Ureter (tissue), 1 donor: ENCODE data around the gene HES7. TPM values are rescaled to one million over a fixed set of nuclear protein-coding genes. Genes with fewer than 3 reads are reported as not detected.

ENCODE experiments used
- DNase-seq: peaks from one replicate; pipeline ENCODE4 v3.0.0-alpha.2; 2020; ENCODE audit warnings: low spot score
- total RNA-seq: library from RNA; stranded (reverse); gene quantifications from one replicate; pipeline ENCODE4 v1.2.4, GENCODE V29; 2023
- donor health status: DM: yes; HTN: yes; CAD: no.

Gene HES7
- total RNA-seq, 1 donor from 2014 or later = not detected

DNA sequence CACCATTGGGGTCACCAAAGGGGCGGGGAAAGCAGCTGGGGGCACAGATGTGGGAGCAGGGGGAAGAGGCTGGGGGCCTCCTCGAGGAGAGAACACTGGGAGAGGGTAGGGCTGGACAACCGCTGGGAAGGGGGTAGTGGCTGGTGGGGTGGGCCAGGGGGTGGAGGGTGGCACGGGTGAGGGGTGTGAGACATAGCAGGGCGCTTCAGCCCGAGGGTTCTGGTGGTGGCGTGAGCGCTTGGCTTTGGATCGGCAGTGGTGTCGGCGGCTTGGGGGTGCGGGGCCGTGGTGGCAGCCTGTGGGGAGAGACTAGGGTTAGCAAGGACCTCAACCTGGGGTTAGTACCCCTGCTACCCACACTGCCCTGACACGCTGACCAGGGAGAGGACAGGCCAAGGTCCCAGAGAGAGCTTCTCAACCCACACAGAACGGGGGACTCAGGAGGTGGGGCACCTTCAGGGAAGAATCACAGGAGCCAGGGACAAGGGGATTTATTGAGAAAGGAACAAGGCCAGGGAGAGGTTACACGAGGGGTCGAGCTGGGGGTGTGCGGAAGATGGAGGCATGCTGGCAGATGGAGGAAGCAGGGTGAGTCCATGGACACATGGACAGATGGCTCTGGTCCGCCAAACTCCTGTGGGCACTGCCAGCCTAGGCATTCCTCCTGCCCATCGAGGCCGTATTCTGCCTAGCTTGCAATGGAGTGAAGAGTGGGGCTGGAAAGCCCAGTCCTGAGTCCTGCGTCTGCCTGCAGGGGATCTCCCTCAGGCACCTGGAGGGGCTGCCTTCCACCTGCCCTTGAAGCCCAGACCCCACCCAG is 19.9 kb upstream of the HES7 start:
- DNase-seq = no peak

DNA sequence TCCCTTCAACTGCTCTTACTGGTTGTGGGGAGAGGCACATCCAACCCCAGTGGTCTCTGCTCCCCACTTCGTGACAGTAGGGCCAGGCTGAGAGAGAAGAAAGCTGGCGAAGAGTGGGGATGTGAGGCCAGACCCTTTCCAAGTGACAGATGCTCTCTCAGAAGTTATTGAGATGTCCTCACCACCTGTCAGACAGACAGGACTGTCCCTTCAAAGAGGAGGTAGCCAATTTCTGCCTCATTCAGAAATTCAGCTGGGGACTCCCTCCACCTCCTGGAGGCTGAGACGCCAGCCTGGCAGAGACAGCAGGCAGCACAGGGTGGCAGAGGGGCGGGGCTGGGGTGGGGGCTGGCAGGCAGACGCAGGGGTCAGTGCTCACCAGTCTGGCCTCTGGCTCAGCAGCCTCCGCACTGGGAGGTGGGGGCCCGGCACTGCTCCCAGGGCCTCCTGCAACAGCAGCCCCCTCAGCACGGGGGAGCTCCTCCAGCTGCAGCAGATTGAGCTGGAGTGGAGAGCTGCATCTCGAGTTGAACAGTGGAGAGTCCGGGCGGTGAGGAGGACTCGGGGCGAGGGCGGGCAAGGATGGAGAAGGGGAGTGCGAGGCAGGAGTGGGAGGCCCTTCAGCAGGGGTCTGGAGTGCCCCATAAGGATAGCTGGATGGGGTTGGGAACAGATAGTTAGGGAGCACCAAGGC is 19.1 kb upstream of the HES7 start:
- no peak for DNase-seq

DNA sequence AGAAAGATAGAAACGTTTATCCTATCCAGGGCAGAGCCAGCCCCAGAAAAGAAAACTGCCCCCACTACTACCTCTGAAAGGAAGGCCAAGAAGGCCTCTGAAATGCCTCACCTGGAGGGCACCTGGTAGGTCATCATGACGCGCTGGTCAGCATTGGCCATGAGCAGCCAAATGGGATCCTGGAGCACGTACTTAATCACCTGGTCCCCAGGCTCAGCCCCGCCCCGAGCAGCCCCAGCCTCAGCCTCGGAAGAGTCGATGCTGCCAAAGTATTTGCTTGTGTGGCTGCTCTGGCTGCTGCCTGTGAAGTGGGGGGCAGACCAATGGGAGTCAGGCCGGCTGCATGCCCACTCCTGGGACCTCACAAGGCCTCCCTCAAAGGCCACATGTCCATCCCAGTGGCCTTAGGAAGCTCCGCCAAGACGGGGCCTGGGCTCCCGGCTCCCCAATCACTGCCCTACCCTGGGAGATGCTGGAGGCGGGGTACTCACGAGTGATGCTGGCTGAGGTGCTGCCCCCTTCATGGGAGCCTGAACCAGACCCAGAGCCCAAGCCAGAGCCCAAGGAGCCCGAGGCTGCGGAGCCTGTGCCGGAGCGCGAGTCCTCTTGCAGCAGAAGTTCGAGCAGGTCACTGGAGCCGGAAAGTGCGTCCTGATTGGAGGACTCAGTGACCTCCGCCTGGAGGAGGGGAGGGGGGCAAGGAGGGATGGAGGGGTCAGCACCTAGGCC is 18.4 kb upstream of the HES7 start:
- no peak for DNase-seq

DNA sequence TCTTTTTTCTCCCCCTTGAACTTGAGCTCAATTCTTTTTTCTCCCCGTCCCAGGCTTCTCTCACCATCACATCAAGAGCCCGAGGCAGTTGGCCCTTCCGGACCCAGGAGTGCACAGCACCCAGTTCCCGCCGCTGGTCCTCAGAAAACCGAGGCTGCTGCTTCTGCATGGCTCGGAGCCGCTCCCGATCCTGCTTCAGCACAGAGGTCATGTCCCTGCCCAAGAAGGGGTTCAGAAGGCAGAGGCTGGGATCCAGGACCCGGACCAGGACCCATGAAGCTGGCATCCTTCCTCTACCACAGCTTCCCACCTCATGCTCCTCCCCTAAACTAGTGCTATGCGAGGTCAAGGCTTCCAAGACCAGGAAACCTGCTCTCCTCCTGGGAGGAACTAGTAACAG is 17.8 kb upstream of the HES7 start:
- no peak for DNase-seq

DNA sequence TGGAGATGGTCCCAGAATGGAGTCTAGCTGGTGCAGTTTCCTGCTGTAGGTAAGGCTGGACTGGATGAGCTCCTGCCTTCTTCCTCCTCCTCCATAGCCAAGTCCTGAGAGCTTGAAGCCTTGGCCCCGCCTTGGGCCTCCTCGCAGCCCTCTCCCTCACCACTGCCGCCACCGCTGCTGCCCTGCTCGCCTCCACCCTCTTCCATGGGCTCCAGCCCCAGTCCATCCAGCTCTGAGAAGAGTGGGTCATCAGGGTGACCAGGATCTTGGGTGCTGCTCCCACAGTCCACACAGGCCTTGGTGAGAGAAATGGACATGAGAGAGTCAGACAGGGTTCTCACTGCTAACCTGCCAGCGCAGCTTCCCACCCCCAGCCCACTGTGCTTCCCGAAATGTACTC is 17.1 kb upstream of the HES7 start:
- no peak for DNase-seq

DNA sequence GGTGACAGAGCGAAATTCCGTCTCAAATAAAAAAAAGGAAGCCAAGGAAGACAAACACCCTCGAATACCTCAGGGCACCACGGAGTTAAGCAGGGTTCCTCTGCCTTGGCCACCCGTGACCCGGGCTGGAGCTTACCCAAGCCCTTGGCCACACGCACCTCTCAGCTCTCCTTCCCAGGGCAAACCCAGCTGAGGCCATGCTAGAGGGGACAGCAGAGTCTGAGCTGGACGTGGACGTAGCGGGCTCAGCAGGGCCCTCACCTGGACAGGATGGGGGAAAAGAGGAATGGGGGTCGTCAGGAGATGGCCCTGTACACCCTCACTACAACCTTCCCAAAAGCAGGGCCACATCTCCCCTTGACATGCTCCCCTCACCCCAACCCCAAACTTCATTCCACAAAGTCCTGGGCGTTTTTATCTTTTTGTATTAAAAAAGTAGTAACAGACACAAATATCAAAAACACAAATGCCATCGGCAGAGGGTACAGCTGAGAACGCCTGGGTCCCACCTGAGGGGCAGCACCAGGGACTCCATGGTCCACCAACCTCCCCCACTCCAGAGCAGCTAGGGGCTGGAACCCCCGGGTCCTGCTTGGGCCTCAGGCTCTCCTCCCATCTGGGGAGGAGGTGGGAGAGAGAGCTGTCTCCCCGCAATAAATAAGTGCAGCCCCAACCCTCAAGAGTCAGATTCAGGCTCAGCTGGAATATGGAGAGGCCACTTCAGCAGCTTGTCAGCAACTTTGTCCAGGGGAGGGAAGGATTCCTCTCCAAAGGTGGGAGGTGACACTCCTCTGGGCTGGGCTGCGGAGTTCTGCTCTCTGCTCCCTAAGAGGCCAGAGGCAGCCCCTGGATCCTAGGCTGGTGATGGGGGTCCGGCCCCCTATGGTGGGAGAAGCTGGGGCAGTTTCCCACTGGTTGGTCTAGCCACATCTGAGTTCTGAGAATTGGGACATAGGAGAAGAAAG is 16.4 kb upstream of the HES7 start:
- DNase-seq = no peak

DNA sequence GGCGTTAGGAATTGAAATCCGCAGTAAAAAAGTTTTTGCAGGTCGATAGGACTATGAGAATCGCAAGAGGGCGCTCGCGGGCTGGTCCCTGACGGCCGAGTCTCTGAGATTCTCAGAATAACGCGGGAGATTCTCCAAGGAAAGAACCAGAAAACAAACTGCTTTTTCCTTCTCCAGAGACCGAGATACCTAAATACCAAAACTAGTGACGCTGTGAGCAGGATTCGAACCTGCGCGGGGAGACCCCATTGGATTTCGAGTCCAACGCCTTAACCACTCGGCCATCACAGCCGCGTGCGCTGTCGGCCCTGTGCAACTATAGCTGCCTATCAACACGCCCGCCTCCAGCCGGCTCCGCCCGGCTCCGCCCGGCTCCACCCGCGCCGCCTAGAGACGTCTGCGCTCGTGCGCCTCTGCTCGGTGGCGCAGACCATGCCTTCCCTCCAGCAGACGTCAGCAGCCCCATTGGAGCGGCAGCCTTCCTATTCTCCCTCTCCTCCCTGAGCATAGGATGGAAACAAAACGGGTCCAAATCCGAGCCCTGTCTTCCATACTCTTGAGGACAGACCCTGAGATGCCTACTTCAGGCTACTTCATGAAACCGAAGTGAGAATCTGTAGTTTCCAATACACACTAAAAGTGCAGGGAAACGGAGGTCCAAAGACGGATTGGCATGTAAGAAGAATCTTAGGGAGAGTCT is 14.9 kb upstream of the HES7 start:
- DNase-seq = peak; percentile 99

DNA sequence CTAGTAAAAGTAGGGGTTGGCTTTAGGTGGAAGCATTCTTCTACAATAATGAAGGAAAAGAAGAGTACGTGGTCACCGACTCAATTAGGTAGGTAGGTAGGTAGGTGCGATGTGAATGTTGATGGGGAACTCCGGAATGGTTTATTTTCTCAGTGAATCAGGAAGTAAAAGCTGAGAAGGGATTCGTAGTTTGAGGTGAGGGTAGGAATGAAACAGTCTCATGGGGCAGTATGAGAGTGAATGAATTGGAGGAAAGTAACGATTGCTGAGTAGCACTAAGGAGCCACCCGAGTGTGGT is 14.4 kb upstream of the HES7 start:
- DNase-seq = no peak

DNA sequence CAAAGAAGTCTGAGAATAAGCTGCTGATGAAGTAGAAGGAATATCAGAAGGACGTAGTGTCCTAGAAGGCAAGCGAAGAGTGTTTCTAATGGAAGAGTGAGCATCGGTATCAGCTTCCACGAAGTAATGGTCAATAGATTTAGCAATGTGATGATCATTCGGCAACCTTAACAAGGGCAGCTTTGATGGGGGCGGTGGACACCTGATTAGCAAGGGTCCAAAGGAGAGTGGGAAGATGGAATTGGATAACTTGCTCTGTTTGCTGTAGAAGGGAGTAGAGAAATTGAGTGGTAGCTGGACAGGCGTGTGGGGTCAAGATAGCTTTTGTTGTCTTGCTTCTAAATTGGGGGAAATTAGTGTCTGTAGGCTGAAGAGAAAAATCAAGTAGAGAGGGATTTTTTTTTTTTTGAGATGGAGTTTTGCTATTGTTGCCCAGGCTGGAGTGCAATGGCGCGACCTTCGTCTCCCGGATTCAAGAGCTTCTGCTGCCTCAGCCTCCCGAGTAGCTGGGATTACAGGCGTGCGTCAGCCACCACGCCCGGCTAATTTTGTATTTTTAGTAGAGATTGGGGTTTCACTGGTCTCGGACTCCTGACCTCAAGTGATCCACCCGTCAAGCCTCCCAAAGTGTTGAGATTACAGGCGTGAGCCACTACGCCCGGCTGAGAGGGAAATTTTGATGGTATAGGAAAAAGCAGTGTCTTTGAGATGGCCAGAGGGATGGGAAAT is 13.9 kb upstream of the HES7 start:
- DNase-seq = no peak

DNA sequence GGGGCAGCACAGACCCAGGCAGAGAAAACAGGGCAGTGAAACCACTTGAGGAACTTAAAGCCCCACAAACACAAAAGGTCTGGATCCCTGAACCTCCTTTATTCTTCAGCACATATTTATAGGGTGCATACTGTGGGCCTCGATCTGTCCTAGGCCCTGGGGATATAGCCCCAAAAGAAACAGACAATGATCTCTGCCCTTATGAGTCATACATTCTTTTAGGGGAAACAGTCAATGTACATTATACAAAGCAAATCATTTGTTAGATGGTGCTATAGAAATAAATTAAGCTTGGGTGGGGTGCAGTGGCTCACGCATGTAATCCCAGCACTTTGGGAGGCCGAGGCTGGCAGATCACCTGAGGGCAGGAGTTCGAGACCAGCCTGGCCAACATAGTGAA is 10.0 kb upstream of the HES7 start:
- DNase-seq = no peak

DNA sequence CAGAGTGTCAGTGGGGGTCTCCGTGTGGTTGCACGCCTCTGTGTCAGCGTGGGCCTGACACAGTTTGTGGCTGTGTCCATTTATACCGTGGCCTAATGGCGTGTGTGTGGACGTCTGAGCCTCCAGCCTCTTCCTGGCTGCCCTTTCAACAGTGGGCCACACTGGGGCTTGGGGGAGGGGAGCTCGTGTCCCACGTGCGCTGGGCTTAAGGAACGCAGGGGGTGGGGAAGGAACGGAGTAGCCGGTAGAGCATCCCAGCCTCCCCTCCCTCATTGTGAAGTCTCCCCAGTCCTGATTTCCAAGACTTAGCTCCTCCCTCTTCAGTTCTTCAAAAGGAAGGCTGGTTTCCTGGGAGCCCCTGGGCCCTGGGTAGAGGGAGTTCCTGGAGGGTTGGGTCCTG is 9.5 kb upstream of the HES7 start:
- DNase-seq = no peak

DNA sequence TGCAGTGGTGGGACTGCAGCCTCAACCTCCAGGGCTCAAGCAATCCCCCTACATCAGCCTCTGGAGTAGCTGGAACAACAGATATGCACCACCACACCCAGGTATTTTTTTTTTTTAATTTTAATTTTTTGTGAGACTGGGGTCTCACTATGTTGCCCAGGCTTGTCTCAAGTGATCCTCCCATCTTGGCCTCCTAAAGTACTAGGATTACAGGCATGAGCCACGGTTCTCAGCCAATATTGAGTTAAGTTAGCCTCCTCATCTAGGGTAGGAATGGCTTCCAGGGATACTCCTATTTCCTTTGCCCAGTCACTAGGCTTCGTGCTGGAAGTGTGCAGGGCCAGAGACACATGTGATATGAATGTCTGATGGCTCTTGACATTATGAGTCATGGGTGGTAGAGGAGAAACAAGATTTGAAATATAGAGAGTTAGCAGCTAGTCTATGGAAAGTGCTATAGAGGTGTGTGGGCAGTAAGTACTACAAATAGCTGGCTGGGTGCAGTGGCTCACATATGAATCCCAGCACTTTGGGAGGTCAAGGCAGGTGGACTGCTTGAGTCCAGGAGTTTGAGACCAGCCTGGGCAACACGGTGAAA is 8.0 kb upstream of the HES7 start:
- DNase-seq = no peak

DNA sequence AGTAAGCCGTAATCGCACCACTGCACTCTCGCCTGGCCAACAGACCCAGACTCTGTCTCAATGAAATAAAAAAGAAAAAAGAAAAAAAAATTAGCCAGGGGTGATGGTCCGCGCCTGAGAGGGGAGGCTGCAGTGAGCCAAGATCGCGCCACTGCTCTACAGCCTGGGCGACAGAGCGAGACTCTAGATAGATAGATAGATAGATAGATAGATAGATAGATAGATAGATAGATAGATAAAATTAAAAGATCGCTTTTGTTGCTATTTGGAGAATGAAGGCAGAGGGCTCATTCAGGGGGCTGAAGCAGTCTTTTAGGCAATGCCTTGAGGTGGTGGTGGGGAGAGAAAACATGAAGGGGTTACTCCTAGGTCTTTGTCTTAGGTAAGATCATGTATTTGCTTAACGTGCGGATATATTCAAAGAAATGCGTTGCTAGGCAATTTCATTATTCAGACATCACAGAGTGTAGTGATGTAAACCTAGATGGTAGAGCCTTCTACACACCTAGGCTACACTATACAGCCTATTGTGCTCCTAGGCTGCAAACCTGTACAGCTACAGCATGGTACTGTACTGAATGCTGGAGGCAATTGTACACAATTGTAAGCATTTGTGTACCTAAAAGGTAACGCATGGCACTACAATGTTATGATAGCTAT is 4.3 kb upstream of the HES7 start:
- no peak for DNase-seq

DNA sequence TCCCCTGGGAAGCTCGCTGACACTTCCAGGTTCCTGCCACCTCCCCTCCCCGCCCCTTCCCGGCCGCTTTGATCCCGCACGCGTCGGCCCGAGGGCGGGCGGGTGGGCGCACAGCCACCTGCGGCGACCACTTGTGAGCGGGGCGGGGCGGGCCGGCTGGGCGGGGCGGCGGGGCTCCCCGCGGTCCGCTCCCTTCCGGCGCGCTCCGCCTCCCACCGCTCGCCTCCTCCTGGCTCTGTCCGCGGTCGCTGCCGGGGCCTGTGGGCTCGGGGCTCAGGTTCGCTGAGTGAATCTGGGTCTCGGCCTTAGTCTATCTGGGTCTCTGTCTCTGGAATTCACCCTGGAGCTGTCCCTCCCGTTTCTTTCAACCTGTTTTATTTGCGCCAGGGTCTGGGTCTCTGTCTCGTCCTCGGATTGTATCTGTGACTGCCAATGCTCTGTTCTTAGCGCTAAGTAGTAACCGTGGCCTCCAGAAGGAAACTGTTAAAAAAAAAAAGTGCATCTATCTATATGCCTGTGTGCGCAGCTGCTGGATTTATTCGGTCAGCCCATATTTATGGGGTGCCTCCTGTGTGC is 2.7 kb upstream of the HES7 start:
- DNase-seq = no peak

DNA sequence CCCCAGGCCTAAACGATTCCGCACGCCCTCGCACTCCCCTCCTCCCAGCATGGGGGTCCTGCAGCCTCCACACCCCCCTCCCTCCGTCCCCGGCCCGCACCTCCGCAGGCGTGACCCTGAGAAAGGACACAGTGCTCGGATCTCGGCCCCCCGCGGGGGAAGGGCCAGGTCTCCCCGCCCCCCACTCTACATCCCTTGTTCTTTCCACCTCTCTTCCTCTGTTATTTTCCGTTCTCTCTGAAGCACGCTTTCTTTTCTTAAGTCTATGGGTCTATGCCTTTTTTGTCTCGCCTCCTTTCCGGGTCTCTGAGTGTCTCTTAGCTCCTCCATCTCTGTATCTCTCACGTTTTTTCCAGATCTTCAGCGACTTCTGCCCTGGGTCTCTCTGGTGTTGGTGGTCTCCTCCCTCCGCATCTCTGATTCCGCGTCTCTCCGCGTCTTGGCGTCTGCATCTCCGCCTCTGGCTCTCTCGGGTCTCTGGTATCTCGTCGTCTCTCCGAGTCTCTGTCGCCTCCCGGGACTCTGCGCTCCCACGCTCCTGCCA is 2.1 kb upstream of the HES7 start:
- no peak for DNase-seq

DNA sequence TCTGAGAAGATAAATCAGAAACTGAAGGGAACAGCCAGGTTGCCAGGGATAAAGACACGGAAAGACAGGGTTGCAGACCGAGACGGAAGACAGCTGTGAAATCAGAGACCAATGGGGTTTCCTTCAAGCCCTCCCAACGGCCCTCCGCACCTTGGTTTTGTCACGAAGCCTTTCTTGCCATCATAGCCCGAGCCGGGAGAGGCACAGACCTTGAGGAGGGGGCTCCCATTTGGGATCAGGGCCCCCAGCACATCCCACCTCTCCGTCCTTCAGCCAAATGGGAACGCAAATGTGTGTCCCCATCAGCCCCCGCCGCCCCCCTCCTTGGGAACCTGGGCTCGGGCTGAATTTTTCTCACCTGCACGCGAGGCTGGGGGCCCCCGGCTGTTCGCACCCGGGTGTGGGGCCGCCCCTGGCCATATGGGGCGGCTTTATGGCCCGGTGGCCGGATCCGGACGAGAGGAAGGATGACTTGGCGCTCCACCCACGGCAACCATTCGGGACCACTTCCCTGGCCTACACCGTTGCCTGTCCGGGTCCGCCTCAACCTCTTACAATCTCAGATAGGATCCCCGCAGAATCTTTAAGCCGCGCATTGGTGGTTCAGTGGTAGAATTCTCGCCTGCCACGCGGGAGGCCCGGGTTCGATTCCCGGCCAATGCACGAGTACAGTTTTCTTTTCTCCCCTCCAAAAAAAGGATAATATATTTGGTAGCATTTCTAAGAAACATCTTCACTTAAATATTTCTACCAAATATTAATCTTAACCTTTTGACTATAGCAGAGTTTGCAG is 1.4 kb upstream of the HES7 start:
- DNase-seq = peak; percentile 92

DNA sequence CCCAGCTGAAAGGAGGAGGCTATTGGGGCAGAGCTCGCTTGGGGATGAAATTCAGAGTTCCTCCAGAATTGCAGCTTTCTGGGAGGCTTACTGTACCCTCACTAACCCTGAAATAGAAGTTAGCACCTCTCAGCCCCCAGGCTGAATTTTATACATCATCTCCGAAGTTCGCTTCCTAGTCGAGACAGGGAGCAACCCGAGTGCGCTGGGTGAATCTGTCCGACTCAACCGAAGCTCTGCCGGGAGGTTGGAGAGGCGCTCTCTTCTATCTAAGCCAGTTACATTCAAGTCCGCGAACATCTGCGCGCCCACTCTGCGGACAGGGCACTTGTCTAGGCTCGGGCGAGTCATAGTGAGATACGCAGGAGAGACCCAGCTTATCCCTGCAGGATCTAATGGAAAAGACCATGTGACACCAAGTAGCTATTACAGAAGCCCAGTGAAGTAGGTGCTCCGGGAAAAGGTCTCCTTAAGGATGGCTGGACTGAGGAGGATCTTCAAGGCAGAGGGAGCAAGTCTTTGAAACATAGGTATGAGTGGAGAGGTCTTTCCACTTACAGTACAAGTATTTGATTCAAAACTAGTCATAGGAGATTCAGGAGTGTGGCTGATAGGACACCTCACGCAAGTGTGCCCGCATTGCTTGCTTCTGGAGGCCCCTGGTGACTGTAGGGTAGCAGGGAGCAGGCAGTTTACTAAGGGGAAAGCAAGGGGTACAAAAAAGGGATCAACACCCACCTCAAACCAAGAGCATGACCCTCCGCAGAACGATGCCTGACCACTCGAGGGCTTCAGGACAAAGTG is 646 bp upstream of the HES7 start:
- no peak for DNase-seq
